Measurements from ENCODE around the gene GNG2. TPM values are rescaled to one million over a fixed set of nuclear protein-coding genes. Genes with fewer than 3 reads are reported as not detected.
A peak's percentile ranks its signal among the peaks of the same experiment; 100 is the strongest.

The GNG2 gene
- total and polyA plus RNA-seq, 10 of the 15 experiments (the other 5 are each of a cell fraction or from before 2014, with no cell fraction given): 31.6 to 114 (median 66.4) TPM

DNA sequence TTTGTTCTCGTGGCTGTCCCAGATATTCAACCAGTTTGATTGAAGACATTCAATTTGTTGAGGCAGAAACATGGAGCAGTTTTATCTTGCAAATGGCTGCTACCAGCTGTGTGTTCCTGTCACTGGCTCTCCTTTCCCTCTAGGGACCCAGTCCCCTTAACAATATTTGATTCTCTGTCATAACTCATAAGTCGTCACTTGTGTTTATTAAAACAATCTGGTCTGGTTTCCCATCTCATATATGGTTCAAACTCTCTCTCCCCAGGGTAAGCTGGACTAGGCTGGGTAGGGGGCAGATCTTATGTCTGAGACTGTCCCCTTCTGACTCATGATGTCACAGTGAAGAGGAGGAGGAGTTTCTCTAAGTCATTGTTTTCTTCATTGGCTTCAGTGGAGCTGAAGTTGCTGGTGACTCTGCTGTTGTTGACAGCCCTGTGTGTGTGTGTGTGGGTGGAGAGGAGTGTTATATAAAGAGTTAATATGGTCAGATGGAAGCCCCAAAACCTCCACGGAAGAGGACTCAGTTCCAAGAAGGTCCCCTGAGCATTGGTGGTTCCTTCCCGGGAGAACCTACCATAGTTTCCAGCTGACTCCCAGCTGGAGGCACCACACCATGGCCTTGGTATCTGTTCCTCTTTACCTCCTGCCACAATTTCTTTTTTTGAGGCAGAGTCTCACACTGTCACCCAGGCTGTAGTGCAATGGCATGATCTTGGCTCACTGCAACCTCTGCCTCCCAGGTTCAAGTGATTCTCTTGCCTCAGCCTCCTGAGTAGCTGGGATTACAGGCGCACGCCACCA, 16.1 kb upstream of the GNG2 start (continued):
- no peak for TF ChIP-seq ZZZ3 (IDR thresholded peaks at IDR 0.05; ENCODE audit: control insufficient read depth, insufficient read length, low read depth)
- TF ChIP-seq IRF4 (IDR thresholded peaks at IDR 0.05; ENCODE audit: low read depth, low read length): peak; percentile 88
- peak in 1 of 2 experiments; percentile 46; a peak in 1 of 4 replicates for TF ChIP-seq BHLHE40 (IDR thresholded peaks at IDR 0.05; ENCODE audit: borderline replicate concordance in 1 of 2, low read depth in 2 of 2, low read length in 1 of 2)
- TF ChIP-seq ZNF217 (IDR thresholded peaks at IDR 0.05): peak; percentile 74
- peak; percentile 66; the same call in 1 of the 2 replicates for TF ChIP-seq FOXM1 (IDR thresholded peaks at IDR 0.05; ENCODE audit: low read depth, low read length)
- TF ChIP-seq NR2F1 (conservative IDR thresholded peaks at IDR 0.05): 0 out of 2 replicates have a peak, but pooled peaks have one; percentile 44
- peak; percentile 61; the same call in 1 of the 2 replicates for TF ChIP-seq ATF7 (IDR thresholded peaks at IDR 0.05; ENCODE audit: low read depth)
- no peak for TF ChIP-seq SMAD1 (IDR thresholded peaks at IDR 0.05; ENCODE audit: low read depth, partially characterized antibody)
- TF ChIP-seq CBX3 (IDR thresholded peaks at IDR 0.05; ENCODE audit: borderline replicate concordance, low read depth): no peak
- no peak for TF ChIP-seq RBBP5 (conservative IDR thresholded peaks at IDR 0.05)
- no peak for TF ChIP-seq SRF (IDR thresholded peaks at IDR 0.05; ENCODE audit: low read depth in 2 of 2, low read length in 2 of 2)
- TF ChIP-seq ZNF24 (IDR thresholded peaks at IDR 0.05): no peak
- peak; percentile 64 for TF ChIP-seq CREB1 (IDR thresholded peaks at IDR 0.05; ENCODE audit: low read depth)
- TF ChIP-seq ZNF384 (IDR thresholded peaks at IDR 0.05; ENCODE audit: borderline replicate concordance, low read depth, low read length): no peak
- TF ChIP-seq GABPA (IDR thresholded peaks at IDR 0.05; ENCODE audit: low read depth): no peak
- no peak for TF ChIP-seq CHD1 (IDR thresholded peaks at IDR 0.05; ENCODE audit: low read depth, low read length)
- peak; percentile 90 for TF ChIP-seq TCF3 (IDR thresholded peaks at IDR 0.05; ENCODE audit: borderline replicate concordance, insufficient read depth, low read depth, low read length)
- peak; percentile 74; the same call in 1 of the 2 replicates for TF ChIP-seq BCL11A (IDR thresholded peaks at IDR 0.05; ENCODE audit: low read depth, low read length)
- TF ChIP-seq PML (IDR thresholded peaks at IDR 0.05; ENCODE audit: low read length): peak; percentile 60; the same call in 1 of the 2 replicates
- no peak for TF ChIP-seq ASH2L (IDR thresholded peaks at IDR 0.05; ENCODE audit: borderline replicate concordance, low read depth)
- TF ChIP-seq, protein P1, sequence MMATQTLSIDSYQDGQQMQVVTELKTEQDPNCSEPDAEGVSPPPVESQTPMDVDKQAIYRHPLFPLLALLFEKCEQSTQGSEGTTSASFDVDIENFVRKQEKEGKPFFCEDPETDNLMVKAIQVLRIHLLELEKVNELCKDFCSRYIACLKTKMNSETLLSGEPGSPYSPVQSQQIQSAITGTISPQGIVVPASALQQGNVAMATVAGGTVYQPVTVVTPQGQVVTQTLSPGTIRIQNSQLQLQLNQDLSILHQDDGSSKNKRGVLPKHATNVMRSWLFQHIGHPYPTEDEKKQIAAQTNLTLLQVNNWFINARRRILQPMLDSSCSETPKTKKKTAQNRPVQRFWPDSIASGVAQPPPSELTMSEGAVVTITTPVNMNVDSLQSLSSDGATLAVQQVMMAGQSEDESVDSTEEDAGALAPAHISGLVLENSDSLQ (IDR thresholded peaks at IDR 0.05): peak; percentile 19; the same call in 1 of the 2 replicates
- TF ChIP-seq DPF2 (IDR thresholded peaks at IDR 0.05): peak; percentile 83
- no peak for TF ChIP-seq TBL1XR1 (IDR thresholded peaks at IDR 0.05; ENCODE audit: low read depth, low read length)
- peak; percentile 93 for TF ChIP-seq SPI1 (IDR thresholded peaks at IDR 0.05; ENCODE audit: borderline replicate concordance, insufficient read depth, low read depth, low read length)
- TF ChIP-seq, protein P2, sequence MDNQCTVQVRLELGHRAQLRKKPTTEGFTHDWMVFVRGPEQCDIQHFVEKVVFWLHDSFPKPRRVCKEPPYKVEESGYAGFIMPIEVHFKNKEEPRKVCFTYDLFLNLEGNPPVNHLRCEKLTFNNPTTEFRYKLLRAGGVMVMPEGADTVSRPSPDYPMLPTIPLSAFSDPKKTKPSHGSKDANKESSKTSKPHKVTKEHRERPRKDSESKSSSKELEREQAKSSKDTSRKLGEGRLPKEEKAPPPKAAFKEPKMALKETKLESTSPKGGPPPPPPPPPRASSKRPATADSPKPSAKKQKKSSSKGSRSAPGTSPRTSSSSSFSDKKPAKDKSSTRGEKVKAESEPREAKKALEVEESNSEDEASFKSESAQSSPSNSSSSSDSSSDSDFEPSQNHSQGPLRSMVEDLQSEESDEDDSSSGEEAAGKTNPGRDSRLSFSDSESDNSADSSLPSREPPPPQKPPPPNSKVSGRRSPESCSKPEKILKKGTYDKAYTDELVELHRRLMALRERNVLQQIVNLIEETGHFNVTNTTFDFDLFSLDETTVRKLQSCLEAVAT (IDR thresholded peaks at IDR 0.05): peak; percentile 43; the same call in 1 of the 2 replicates
- no peak for TF ChIP-seq NR2C2 (IDR thresholded peaks at IDR 0.05; ENCODE audit: borderline replicate concordance, control insufficient read depth, insufficient read length, low read depth)
- TF ChIP-seq CEBPB (IDR thresholded peaks at IDR 0.05; ENCODE audit: borderline replicate concordance in 1 of 2, low read depth in 2 of 2, low read length in 2 of 2): no peak
- TF ChIP-seq ETV6 (conservative IDR thresholded peaks at IDR 0.05 in 1 of 2, IDR thresholded peaks at IDR 0.05 in 1 of 2; ENCODE audit: borderline replicate concordance in 1 of 2, low read depth in 1 of 2): peak in 1 of 2 experiments; percentile 85; a peak in 2 of 4 replicates
- TF ChIP-seq MEF2B (IDR thresholded peaks at IDR 0.05; ENCODE audit: partially characterized antibody, poor library complexity, severe bottlenecking): peak; percentile 90
- TF ChIP-seq CREM (IDR thresholded peaks at IDR 0.05; ENCODE audit: low read depth): peak; percentile 37; the same call in 1 of the 2 replicates
